Stomach (tissue), 4 donors: ENCODE data around the gene CTSK.

ENCODE experiments used
- POLR2A ChIP-seq, 4 donors: fragments of 450-650 bp; IDR thresholded peaks; one replicate each; pipeline ENCODE4 v1.6.1; 2016; ENCODE audit warnings: antibody characterized with exemption in 4 of 4, control low read depth in 2 of 4, mild to moderate bottlenecking in 1 of 4, moderate library complexity in 1 of 4
- TF ChIP-seq, protein P1 (sequence below), 7 experiments: fragments of 450-650 bp in 4 of 7; fragments of 200-600 bp in 3 of 7; sonication (generic) in 3 of 7; IDR thresholded peaks; one replicate each; pipeline ENCODE4 v1.5.1; 2016 to 2019; ENCODE audit warnings: antibody characterized with exemption in 7 of 7, control low read depth in 2 of 7, mild to moderate bottlenecking in 1 of 7

DNA sequence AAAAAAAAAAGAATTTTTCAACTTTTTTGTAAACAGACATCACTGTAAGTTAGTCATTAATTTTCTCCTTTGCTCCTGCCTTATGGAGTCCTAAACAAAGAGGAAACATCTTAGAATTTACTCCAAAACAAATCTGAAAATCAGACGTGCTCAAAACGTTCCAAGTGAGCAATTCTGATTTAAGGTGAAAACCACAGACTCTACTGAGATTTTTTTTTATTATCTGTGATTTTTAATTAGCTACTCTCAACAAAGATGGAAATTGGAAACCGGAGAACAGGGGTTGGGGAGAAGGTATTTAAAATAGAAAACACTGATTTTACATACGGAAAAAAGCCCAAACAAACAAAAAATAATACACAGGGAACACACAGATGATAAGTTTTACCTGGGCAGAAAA lies 7.8 kb upstream of the CTSK start:
- no peak for TF ChIP-seq POLR2A (IDR thresholded peaks at IDR 0.05)
- TF ChIP-seq, protein P1, sequence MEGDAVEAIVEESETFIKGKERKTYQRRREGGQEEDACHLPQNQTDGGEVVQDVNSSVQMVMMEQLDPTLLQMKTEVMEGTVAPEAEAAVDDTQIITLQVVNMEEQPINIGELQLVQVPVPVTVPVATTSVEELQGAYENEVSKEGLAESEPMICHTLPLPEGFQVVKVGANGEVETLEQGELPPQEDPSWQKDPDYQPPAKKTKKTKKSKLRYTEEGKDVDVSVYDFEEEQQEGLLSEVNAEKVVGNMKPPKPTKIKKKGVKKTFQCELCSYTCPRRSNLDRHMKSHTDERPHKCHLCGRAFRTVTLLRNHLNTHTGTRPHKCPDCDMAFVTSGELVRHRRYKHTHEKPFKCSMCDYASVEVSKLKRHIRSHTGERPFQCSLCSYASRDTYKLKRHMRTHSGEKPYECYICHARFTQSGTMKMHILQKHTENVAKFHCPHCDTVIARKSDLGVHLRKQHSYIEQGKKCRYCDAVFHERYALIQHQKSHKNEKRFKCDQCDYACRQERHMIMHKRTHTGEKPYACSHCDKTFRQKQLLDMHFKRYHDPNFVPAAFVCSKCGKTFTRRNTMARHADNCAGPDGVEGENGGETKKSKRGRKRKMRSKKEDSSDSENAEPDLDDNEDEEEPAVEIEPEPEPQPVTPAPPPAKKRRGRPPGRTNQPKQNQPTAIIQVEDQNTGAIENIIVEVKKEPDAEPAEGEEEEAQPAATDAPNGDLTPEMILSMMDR (IDR thresholded peaks at IDR 0.05), result no peak
